Spleen (tissue), 7 donors: ENCODE measurements around the gene CUBN.

Experiments used
- CTCF ChIP-seq, 11 experiments: fragments of 200-600 bp in 7 of 11; fragments of 450-650 bp in 4 of 11; sonication (generic) in 4 of 11; IDR thresholded peaks in 8 of 11; conservative IDR thresholded peaks in 3 of 11; 1 replicate in 7 of 11; 2 replicates in 4 of 11; pipeline versions ENCODE4 v1.4.0 to v1.8.0; 2016 to 2021; ENCODE audit warnings: antibody characterized with exemption in 11 of 11, inconsistent platforms in 4 of 11, mild to moderate bottlenecking in 1 of 11
- POLR2A ChIP-seq, 3 donors: fragments of 450-650 bp; IDR thresholded peaks; one replicate each; pipeline ENCODE4 v1.5.1; 2017; ENCODE audit warnings: antibody characterized with exemption in 3 of 3, mild to moderate bottlenecking in 1 of 3
- POLR2AphosphoS5 ChIP-seq, 3 donors: sonication (generic); formaldehyde crosslinking; IDR thresholded peaks; one replicate each; pipeline ENCODE4 v1.5.1; 2017; ENCODE audit warnings: antibody characterized with exemption in 3 of 3
- donor health status: DM: no; HTN: no; CAD: no; lungs with moderate emphysema.
- donor health status: DM: no; HTN: no; CAD: no.
- donor health status: DM: no; HTN: no; CAD: no.

DNA sequence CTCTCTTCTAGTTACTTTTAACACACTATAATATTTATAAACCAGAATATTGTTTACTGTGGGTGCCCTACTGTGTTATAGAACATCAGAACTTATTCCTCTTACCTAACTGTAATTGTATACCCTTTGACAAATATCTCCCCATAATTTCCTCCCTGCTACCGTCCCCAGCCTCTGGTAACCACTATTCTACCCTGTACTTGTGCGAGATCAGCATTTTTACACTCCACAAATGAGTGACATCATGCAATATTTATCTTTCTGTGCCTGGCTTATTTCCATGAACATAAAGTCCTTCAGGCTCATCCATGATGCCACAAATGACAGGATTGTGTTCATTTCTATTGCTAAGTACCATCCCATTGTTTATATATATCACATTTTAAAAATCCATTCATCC is 172.6 kb downstream of the CUBN start:
- TF ChIP-seq POLR2A (IDR thresholded peaks at IDR 0.05) (no peak), CTCF (IDR thresholded peaks at IDR 0.05 in 8 of 11, conservative IDR thresholded peaks at IDR 0.05 in 3 of 11) (no peak), POLR2AphosphoS5 (IDR thresholded peaks at IDR 0.05) (no peak)
